ENCODE measurements around the gene EOLA2.

The EOLA2 gene

DNA sequence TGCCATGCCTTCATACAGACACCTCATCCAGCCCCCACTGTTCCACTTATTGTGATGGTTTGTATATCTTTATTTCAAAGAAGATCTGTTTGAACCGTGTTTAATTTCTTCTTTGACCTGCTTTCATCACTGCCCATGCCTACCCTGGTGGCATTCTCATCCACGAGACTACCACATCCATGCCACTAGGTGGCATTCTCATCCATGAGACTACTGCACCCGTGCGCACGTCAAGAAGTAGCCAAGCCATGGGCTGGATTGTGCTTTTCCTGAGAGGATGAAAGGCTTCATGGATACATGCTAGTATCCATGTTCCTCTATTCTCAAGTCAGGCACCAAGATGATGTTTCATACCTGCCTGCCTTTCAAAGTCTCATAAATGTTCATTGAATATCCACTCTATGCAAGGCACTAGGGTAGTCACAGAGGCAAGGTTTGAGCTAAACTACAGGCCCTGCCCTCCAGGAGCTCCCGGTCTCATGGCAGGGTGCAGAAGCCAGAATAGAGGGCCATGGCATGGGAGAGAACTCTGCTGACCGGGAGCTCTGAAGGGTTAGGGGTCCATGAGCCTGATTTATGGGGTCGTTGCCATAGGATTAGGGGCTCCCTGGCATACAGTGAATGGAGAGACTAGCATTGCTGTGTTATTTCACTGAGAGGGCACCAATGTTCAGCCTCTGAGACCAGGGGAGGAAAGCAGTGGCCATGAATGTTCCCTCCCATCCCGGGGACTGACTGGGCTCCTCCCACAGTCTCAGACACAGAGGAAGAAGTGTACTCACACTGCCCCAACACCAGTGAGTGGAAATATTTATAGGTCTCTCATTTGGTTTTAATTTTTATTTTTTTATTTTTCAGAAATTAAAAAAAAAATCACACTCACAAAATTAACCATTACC, 24.8 kb upstream of the EOLA2 start:
- H3K4me3 Mint-ChIP-seq = no peak overlapping the region
- H3K27me3 Mint-ChIP-seq (ENCODE audit: low read depth, poor library complexity) = no peaks in the 10 kb centered on the region
- peak; percentile 33 for DNase-seq
- H3K36me3 Mint-ChIP-seq (ENCODE audit: low read depth) = peaks cover 29% of the 10 kb centered on the region
- no peak overlapping the region for H3K27ac Mint-ChIP-seq
- peaks cover 26% of the 10 kb centered on the region for H3K9me3 Mint-ChIP-seq
- H3K4me1 Mint-ChIP-seq = peaks cover 6% of the 10 kb centered on the region
- TF ChIP-seq, protein P1, sequence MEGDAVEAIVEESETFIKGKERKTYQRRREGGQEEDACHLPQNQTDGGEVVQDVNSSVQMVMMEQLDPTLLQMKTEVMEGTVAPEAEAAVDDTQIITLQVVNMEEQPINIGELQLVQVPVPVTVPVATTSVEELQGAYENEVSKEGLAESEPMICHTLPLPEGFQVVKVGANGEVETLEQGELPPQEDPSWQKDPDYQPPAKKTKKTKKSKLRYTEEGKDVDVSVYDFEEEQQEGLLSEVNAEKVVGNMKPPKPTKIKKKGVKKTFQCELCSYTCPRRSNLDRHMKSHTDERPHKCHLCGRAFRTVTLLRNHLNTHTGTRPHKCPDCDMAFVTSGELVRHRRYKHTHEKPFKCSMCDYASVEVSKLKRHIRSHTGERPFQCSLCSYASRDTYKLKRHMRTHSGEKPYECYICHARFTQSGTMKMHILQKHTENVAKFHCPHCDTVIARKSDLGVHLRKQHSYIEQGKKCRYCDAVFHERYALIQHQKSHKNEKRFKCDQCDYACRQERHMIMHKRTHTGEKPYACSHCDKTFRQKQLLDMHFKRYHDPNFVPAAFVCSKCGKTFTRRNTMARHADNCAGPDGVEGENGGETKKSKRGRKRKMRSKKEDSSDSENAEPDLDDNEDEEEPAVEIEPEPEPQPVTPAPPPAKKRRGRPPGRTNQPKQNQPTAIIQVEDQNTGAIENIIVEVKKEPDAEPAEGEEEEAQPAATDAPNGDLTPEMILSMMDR (IDR thresholded peaks at IDR 0.05) = peak; percentile 49

DNA sequence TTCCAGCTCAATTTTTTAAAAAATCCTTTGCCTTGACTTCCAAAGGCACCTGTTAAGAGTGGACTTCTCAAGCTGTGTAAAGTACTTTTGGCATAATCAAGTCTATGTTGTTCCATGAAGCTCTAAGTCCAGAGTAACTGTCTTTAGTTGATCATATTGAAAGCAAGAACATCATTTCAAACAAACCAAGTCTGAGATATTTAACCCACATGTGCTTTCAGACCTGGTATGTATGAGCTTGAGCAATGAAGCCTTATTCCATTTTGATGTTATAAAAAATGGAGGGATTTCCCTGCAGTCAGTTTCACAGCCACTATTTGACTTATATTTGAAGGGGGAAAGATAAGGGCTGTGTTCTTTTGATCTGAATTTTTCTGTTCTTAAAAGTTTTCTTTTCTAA, 23.7 kb upstream of the EOLA2 start:
- TF ChIP-seq, protein P1 (IDR thresholded peaks at IDR 0.05) = no peak
- no peak for DNase-seq
- no peak overlapping the region for H3K4me3 Mint-ChIP-seq
- H3K27ac Mint-ChIP-seq = no peak overlapping the region
- H3K36me3 Mint-ChIP-seq (ENCODE audit: low read depth) = peaks cover 24% of the 10 kb centered on the region
- peaks cover 6% of the 10 kb centered on the region for H3K4me1 Mint-ChIP-seq
- peaks cover 25% of the 10 kb centered on the region for H3K9me3 Mint-ChIP-seq
- no peaks in the 10 kb centered on the region for H3K27me3 Mint-ChIP-seq (ENCODE audit: low read depth, poor library complexity)

DNA sequence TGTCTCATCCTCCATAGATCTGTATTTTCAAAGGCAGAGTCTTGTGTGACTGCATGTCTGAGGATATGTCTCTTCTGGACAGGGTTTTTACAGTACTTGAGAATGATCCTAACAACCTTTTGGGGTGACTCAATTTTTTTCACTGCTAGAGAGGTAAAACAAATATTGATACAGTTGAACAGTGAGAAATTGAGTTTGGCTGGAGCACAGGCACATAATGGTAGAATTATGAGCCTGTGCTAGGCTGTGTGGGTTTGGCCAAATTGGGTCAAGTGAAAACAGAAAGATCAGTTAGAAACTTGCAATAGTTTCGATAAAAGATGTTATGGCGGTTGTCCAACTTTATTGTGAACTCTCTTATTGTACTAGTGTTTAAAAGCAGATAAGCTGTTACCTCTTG, 23.3 kb upstream of the EOLA2 start:
- Mint-ChIP-seq H3K36me3 (ENCODE audit: low read depth) (peaks cover 19% of the 10 kb centered on the region), H3K27ac (no peak overlapping the region), H3K4me3 (no peak overlapping the region), H3K27me3 (ENCODE audit: low read depth, poor library complexity) (no peaks in the 10 kb centered on the region), H3K9me3 (peaks cover 21% of the 10 kb centered on the region), H3K4me1 (peaks cover 6% of the 10 kb centered on the region)
- TF ChIP-seq, protein P1 (IDR thresholded peaks at IDR 0.05) = no peak
- no peak for DNase-seq

DNA sequence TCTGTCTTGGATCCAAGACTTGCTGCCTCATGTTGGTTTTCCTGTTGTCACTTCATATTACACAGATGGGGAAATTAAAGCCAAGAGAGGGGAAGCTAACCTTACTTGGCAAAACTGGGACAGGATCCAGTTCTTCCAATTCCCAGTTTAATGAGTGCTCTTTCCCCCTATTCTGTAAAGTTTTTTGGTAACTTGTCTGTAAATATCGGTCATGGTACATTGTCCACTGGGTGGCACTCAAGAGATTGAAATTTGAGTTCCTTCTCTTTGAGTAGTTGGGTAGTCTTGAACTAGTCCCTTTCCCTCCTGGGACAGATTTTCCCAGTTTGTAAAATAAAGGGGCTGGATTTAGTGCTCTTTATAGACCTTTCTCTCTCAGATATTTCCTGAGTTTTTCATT, 12.4 kb upstream of the EOLA2 start:
- Mint-ChIP-seq H3K27me3 (ENCODE audit: low read depth, poor library complexity) (peaks cover 4% of the 10 kb centered on the region), H3K4me3 (no peak overlapping the region), H3K27ac (no peak overlapping the region), H3K9me3 (peaks cover 31% of the 10 kb centered on the region), H3K36me3 (ENCODE audit: low read depth) (peaks cover 8% of the 10 kb centered on the region), H3K4me1 (no peaks in the 10 kb centered on the region)
- DNase-seq = no peak
- TF ChIP-seq, protein P1 (IDR thresholded peaks at IDR 0.05) = peak; percentile 27

DNA sequence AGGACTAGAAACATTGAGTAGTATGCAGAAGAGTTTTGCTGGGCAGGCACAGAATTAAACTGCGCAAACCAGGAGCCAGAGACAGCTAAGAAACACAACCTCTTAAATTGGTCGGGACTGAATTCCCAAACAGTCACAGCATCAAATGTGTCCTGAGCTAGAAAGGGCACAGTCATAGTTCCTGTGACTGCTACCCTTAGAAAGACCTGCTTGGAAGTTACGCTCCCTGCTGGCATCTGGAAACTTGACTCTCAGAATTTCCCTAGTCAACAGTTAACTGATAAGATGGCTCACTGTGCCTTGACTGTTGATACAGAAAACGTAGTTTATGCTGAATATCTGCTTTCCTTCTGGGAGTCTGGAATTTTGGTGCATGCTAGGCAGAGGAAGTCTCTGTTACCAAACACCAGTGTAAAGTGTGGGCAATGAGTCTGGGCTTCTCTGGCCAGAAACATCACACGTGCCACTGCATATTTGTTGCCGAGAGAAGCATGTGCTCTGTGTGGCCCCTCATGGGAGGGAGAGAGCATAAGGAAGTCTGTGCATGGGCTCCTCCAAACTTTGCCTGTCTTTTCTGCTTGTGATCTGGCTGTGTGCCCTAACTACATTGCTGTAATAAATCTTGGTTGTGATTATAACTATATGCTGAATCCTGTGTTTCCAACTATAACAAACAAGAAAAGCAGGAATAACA, 11.6 kb upstream of the EOLA2 start:
- Mint-ChIP-seq H3K9me3 (peaks cover 32% of the 10 kb centered on the region), H3K36me3 (ENCODE audit: low read depth) (peaks cover 8% of the 10 kb centered on the region), H3K27ac (no peak overlapping the region), H3K4me3 (no peak overlapping the region), H3K27me3 (ENCODE audit: low read depth, poor library complexity) (peaks cover 4% of the 10 kb centered on the region), H3K4me1 (no peaks in the 10 kb centered on the region)
- DNase-seq = no peak
- TF ChIP-seq, protein P1 (IDR thresholded peaks at IDR 0.05) = no peak
